ENCODE measurements around the gene TMEM59L.

The TMEM59L gene

GRCh38 chr19:18653853-18654252, 41.2 kb downstream of the TMEM59L start:
- TF ChIP-seq CTCF (IDR thresholded peaks at IDR 0.05; ENCODE audit: low read depth, low read length), result no peak
- H3K4me3 ChIP-seq (ENCODE audit: low read depth, low read length), result no peak overlapping the region
- no peak for DNase-seq (ENCODE audit: low read depth, low spot score)
- in situ Hi-C loops (cut with HindIII; ENCODE audit: low sequenced_read_pairs), result no loop called here

GRCh38 chr19:18654469-18654868, 41.8 kb downstream of the TMEM59L start:
- in situ Hi-C loops (cut with HindIII; ENCODE audit: low sequenced_read_pairs), result no loop called here
- no peak overlapping the region for H3K4me3 ChIP-seq (ENCODE audit: low read depth, low read length)
- no peak for DNase-seq (ENCODE audit: low read depth, low spot score)
- TF ChIP-seq CTCF (IDR thresholded peaks at IDR 0.05; ENCODE audit: low read depth, low read length), result no peak

GRCh38 chr19:18655173-18655844, 42.6 kb downstream of the TMEM59L start:
- in situ Hi-C loops (cut with HindIII; ENCODE audit: low sequenced_read_pairs), result no loop called here
- no peak for DNase-seq (ENCODE audit: low read depth, low spot score)
- no peak overlapping the region for H3K4me3 ChIP-seq (ENCODE audit: low read depth, low read length)
- no peak for TF ChIP-seq CTCF (IDR thresholded peaks at IDR 0.05; ENCODE audit: low read depth, low read length)

- no peak for TF ChIP-seq CTCF (IDR thresholded peaks at IDR 0.05; ENCODE audit: low read depth, low read length)
- in situ Hi-C loops (cut with HindIII; ENCODE audit: low sequenced_read_pairs), result no loop called here
- DNase-seq (ENCODE audit: low read depth, low spot score), result no peak
- no peak overlapping the region for H3K4me3 ChIP-seq (ENCODE audit: low read depth, low read length)
Measured at GRCh38 chr19:18656337-18657086, 43.8 kb downstream of the TMEM59L start.

- no peak overlapping the region for H3K4me3 ChIP-seq (ENCODE audit: low read depth, low read length)
- in situ Hi-C loops (cut with HindIII; ENCODE audit: low sequenced_read_pairs), result no loop called here
- TF ChIP-seq CTCF (IDR thresholded peaks at IDR 0.05; ENCODE audit: low read depth, low read length), result no peak
- peak; percentile 93 for DNase-seq (ENCODE audit: low read depth, low spot score)
Measured at GRCh38 chr19:18657590-18658365, 45.1 kb downstream of the TMEM59L start.

- TF ChIP-seq CTCF (IDR thresholded peaks at IDR 0.05; ENCODE audit: low read depth, low read length), result no peak
- in situ Hi-C loops (cut with HindIII; ENCODE audit: low sequenced_read_pairs), result no loop called here
- no peak for DNase-seq (ENCODE audit: low read depth, low spot score)
- H3K4me3 ChIP-seq (ENCODE audit: low read depth, low read length), result no peak overlapping the region
Measured at GRCh38 chr19:18658366-18658855, 45.7 kb downstream of the TMEM59L start.
